CMK (cell line): ENCODE data around the gene MRGPRE.

Experiments used
- DNase-seq: peaks from one replicate; pipeline ENCODE4 v3.0.0-alpha.2; 2010; ENCODE audit warnings: low read depth

The MRGPRE gene

DNA sequence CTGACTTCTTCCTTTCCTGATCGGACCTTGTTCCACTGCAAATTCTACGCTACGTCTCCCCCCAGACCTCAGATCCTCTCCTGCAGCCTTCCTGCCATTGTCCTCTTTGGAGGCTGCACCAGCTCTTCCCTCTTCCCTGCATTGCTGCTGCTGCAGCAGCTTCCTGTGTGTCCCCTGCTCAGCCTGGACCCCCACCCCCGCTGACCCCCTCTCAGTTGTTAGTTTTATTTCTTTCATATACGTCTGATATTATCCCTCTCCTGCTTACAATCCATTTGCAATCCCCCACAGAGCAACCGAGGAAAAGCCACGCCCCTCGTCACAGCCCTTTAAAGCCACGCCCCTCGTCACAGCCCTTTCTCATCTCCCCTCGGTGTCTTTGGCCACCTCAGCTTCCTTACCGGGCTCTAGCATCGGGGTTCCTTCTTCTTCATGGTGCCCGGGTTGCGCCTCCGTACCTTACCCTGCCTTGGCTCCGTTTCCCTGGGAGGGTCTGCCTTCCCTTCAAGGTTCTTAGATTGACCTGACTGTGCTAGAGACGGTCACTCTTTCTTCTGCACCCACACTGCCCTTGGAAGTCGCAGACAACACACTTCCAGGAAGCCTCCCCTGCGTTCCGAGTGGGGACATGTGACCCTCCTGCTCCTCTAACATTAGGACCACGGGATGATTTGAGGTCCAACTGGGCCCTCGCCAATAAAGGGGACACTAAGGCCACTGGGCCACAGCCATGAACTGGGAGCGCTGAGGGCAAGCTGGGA is 18.4 kb downstream of the MRGPRE start:
- DNase-seq, result no peak

DNA sequence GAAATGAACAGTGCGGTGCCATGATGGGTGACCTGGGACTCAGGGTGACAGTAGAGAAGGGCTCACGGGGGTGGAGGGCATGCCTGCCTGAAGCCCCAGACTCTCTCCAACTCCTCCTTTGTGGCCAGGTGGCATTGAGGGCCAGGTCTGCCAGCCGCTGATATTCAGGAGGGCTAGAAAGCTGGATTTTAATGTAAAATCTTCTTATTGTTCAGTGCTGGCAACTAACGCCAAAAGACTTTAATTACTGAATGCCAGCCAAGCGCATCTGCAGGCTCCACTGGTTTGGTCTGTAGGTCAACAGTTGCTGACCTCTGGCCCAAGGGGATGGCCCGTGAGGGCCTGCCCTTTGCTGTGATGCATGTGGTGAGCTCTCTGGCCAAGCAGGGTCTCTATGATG is 23.9 kb downstream of the MRGPRE start:
- no peak for DNase-seq

DNA sequence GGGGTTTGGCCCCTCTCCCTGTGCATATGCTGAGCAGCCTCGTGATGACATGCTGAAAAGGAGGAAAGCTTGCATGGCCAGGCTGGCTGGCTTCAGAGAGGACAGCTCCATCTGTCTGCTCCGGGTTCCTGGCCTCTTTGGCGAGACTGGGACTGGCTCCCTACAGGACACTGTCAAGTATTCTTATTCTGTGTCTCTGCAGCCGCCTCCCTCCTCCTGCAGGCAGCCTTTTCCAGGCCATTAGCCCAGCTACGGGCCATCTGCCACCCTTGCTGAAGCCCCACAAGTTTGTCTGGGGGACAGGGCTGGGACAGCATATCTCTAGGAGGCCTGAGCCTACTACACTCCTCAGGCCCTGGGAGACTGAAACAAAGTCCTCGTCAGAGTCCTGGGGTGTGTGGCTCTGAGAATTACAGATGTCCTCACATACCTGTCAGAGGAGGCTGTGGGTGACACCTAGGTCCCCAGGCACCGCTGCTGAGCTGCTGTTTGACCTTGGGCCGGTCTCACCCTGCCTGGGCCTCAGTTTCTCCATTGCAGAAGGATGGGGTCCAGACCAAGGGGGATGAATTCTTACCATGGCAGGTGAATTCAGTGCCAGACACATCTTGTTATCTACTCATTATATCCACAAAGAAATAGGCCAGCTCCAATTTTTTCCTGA is 24.6 kb downstream of the MRGPRE start:
- no peak for DNase-seq

DNA sequence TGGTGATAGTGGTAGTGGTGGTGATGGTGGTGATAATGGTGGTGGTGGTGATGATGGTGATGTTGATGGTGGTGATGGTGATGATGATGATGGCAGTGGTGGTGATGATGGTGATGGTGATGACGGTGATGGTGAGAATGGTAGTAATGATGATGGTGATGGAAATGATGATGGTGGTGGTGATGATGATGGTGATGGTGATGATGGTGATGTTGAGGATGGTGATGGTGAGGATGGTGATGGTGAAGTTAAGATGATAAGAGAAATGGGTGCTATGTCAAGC is 25.4 kb downstream of the MRGPRE start:
- no peak for DNase-seq

DNA sequence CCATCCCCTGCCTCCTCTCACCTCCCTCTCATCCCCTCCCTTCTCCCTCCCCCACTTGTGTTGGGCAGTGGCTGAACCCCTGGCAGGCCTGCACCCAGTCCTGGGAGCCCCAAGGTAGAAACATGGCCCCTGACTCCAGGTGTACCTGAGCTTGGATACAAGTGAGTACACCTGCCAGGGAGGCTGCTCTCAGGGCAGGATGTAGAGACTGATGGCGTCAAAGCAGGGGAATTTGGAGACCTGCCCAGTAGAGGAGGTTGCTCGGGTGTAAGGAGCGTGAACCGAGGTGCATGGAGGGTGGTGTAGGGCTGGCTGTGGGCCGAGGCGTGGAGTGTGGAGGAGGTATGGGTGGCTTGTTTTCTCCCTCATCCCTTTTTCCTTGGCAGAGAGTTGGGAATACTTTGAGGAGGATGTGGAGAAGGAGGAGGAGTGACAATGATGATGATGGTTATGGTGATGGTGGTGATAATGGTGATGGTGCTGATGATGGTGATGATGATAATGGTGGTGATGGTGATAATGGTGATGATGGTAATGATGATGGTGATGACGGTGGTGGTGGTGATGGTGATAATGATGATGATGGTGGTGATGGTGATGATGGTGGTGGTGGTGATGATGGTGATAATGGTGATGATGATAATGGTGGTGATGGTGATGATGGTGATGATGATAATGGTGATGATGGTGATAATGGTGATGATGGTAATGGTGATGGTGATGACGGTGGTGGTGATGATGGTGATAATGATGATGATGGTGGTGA is 25.9 kb downstream of the MRGPRE start:
- no peak for DNase-seq

DNA sequence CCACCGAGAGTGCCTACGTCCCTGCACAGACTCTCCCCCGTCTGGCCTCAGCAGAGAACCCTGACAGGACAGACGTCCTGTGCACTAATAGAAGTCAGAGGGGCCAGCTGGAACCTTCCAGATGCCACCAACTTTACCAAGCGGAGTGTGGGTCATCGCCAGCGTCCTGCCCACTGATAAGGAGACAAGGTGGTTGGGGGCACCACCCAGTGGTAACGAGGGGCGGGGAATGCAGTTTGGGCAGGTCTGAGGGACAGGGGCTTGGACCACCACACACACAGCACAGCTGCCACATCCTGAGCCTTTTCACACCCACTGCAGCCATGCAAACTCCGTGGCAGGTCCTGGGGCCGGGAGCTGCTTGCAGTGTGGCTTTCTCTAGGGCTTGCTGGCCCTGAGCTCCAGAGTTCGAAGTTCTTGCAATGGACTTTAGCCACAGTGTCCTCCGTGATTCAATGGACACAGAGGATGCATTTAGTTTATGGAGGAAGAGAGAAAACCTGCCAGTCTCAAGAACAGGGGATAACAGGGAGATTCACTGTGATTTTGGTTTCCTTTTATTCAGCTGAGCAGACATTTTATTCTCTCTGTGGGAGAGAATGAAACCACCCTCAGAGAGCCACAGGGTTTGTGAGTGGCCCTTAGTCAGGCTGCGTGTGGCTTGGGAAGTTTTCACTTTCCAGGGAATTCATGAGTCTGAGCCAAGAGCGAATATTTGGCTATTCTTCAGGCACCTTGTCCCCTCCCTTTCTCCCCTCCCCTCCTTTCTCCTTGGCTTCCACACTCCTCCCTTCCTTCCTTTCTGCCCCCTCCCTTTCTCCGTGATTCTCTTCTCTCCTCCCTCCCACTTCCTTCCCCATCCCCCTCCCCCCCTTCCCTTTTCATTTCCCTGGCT is 26.7 kb downstream of the MRGPRE start:
- no peak for DNase-seq

DNA sequence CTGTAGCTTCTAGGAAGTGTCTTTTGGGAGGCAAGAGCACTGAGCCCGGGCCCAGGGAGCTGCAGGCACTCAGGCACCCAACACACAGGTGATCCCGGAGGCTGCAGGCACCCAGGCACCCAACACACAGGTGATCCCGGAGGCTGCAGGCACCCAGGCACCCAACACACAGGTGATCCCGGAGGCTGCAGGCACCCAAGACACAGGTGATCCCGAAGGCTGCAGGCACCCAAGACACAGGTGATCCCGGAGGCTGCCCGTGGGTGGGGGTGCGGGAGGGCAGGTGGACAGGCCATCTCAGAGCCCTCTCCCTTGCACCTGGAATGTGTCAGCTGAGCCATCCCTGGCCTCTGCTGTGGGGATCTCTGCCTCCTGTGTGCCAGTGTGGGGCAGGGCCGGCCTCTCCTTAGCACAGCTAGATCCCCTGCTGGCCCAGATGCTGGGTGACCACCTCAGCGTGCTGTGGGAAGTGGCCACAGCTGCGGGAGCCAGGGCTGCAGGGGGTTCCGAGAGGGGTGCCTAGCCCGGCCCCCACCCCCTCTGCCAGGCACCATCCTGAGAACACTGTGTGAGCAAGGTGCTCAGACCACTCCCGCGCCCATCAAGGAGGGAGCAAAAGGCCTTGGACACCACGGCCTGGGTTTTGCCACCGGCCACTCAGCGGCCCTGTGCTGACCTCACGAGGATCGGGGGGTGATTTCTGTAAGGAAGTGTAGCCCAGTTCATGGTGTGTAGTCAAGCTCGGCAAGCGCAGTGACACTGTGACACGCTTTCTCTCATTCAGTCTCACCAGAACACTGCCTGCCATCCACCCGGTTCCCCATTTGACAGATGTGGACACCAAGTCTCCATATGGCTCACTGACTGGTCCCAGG is 27.8 kb downstream of the MRGPRE start:
- no peak for DNase-seq

DNA sequence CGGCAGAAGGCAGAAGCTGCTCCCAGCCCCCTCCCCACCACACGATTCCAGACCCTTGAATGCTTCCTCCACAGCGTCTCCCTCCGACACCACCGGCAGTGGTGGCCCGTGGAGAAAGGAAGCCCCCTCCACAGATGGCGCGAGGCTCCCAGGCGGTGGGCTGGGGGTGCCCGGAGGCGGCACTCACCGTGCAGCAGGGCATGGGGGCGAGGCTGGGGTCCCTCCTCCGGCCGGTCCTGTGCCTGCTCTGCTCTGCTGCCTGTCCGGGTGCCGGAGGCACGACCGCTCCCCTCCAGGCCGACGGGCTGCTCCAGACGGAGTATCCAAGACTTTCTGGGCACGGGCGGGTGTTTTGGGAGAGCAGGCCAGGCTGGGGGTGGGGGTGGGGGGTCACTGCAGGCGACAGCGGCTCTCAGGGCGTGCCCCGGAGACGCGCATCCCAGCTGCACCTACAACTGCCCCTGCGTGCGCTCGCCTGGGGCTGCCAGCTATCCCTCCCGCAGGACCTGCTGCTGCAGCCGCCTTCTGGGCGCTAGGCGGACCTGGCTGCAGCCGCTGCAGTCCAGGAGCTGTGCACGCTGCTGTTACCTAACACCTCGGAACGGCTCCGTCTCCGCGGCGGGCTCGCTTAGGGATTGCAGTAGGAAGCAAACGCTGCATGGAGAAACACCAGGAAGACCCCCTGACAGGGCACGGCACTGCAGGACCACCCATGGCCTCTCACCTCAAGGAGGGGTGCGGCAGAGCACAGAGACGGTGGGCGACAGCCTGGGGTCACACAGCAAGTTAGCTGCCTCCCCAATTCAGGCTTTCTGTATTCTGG is 28.8 kb downstream of the MRGPRE start:
- no peak for DNase-seq

DNA sequence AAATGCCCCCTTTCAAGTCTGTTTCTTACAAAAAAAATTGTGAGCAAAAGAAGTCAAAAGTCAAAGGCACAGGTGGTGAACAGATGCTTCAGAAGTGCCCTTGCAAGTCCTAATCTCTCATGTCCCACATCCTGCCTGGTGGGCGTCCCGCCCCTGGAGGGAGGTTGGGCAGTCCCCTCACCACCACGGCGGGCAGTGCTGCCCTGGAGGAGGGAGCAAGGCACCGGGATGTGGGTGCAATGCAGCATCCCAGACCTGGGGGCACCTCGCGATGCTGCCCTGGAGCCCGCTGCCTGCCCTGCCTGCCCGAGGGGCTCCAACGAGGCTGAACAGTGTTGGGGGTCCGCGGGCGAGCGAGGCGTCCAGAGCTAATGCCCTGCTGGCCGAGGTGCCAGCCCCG is 29.5 kb downstream of the MRGPRE start:
- DNase-seq, result no peak

DNA sequence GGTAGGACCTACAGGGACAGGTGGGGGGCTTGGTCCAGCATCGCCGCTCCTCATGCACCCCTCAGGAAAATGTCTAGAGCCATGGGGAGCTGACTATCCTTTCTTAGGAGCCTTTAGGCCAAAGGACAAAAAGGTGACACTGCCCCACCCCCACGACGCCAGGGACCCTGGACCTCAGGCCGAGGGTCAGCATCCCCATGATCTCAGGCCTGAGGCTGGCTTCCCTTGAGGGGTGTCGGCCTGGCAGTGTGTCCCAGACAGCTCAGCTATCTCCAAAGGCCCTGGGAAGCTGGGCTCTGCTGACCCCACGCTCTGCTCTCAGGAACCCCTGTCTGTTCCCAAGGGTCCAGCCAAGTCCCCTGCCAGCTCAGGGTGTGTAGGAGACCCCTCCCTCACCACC is 29.9 kb downstream of the MRGPRE start:
- no peak for DNase-seq

DNA sequence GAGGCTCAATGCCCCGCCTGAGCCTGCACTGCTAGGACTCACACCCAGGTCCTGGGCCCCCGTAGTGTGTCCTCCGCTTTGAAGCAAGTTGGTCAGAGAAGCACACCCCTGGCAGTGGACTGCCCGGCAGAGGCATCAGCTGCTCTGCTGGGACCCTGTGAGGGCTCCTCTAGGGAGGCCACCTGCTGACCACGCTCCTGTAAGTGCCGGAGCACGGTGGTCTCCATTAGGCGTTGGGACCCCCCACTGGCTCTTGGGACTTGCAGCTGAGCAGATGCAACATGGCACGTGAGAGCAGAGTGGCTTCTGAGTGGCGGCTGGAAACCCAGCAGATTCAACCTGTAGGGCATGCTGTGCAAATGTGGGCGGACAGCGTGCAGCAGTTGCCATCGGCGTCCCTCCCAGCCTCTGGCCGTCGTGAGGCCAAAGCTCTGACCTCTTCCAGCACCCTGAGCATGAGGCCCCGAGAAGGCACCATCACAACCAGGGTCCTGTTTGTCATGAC is 30.5 kb downstream of the MRGPRE start:
- DNase-seq, result no peak

DNA sequence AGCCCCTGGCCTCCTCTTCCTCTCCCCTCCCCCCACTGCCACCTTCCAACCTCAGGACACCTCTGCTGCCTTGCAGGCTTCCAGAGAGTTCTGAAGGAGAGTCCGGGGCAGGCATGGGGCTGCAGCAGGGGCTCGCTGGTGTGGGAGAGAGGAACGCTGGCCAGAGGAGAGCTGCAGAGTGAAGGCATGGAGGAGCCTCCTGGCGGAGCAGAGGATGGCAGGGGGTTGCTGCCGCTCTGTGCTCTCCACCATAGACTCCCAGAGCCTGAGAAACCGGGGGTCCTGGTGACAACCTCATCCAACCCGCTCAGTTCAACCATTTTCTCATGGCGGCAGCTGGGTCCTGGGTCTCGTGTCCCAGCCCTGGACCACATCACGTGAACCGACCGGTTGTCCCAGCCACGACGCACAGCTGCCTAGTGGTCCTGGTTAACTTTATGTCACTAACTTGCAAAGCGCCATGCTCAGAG is 31.1 kb downstream of the MRGPRE start:
- no peak for DNase-seq

DNA sequence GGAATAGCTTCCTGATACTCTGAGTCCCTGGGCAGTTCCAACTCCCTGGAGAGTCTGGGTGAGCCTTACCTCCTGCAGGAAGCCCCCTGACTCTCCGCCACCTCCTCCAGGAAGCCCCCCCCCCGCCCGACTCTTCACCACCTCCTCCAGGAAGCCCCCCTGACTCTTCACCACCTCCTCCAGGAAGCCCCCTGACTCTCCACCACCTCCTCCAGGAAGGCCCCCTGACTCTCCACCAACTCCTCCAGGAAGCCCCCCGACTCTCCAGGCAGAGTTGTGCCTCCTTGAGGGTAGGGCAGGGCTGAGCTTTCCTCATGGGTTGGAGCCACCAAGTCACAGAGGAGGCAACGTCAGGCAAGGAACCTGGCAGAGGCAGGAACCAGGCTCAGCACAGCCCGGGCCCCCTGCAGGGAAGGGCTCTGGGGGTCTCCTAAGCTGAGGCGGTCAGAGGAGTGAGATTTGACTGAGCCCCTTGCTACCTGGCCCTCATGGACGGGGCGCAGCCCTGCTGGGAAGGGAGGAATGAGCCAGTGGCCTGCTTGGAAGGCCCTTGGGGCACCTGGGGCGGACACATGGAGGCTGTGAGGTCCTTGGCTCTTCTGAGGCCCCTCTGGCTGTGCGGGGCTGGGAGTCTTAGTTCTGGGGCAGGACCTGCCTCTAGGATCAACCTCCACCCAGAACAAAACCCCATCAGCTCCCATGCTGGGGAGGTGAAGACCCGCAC is 31.7 kb downstream of the MRGPRE start:
- no peak for DNase-seq

DNA sequence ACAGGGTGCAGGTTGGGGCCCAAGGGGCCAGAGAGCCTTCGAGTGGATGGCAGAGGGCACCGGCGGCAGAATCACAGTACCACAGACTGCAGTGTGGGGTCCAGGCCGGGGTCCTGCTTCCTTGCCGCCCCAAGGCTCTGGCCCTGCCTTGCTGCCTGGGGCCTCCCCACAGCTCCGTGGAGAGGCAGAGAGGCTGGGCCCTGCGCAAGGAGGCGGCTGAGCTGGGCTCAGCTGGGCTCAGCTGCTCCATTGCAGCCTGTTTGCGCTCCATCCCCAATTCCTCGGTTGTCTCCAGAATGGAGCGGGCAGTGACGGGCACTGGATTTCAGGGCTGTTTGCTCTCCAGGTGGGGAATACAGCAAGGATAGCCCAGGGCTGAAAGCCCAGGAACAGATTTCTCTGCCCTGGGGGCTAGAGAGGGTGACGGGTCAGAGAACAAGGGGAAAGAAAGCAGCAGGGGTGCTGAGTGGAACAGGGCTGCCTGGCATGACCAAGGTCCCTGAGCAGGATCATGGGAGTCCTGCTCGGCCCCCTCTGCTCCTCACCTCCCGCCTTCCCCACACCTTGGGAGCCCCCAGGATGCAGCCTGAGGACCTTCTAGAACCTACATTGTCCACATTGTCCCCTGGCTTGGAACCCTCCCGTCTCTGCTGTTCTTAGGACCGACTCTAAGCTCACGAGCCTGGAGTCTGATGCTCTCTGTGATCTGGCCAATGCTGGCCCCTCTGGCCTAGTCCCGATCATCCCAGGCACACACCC is 32.5 kb downstream of the MRGPRE start:
- DNase-seq, result no peak

DNA sequence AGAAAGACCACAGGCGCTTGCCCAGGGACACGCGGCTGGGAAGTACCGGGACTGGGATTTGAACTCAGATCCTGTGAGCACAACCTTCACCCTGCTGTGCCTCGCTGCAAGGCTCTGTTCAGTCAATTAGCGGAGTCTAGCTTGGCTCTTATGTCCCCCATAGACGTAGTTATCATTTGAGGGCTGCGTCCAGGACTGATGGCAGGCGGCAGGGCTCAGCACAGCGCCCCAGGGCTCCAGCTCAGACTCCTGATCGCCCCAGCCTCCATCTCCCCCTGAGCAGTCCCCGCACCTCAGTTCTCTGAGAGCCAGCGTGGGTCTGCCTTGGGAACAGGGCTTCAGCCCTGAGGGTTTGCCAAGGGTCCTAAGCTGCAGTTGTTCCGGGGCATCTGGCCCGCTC is 33.4 kb downstream of the MRGPRE start:
- no peak for DNase-seq

DNA sequence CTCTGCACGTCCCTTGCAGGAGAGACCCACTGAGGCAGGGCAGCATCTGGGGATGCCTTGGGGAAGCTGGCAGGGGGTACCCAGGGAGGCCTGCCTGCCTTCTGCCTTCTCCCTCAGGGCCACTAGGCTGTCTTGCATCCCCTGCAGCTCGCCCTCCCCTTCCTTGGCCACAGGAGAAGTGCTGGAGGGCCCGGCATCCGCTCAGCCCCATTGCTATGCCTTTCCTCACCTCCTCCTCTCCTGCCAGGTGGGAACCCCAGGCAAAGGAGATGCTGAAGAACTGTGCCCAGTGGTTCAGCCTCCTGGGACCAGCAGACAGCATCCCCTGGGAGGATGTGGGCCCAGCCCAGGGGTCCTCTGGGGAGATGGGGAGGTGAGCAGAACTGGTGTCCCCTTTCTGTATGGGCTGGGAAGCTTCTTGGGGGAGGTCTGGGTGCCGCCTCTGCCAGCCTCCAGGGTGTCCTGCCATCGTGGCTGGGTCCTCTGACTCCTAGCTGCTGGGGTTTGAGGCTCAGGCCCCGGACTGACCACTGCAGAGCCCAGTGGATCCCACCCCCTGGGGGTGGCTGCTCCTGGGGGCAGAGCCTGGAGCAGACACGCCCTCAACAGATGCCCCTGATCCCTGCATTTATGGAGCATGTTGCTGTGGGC is 34.2 kb downstream of the MRGPRE start:
- no peak for DNase-seq

DNA sequence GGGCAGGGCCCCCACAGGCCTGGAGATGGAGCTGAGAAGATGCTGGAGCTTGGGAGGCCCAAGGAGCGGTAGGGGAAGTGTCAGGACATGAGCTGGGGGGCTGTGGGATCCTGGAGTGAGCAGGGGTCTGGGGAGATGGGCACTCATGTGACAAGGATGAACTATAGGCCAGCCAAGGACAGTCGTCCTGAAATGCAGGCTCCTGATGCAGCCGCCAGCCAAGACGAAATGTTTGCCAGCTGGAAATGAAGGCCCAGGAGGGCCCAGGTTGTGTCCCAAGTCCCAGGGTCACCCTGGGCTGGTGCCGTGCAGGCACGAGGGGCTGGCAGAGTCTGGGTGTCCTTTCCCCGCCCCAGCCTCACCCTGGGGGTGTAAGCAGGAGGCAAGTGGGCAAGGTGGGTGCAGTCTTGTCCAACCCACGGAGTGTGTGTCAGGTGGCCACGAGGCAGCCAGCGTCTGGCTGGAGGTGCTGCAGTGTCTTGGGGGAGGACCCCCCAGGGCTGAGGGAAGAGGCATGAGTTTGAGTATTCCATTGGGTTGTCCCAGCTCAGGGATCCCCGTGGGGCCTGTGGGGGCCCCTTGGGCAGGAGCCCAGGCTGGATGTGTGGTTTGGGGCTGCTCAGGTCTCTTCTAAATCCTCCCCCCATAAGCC is 35.0 kb downstream of the MRGPRE start:
- no peak for DNase-seq
